ENCODE data around the gene TWNK.

The TWNK gene

DNA sequence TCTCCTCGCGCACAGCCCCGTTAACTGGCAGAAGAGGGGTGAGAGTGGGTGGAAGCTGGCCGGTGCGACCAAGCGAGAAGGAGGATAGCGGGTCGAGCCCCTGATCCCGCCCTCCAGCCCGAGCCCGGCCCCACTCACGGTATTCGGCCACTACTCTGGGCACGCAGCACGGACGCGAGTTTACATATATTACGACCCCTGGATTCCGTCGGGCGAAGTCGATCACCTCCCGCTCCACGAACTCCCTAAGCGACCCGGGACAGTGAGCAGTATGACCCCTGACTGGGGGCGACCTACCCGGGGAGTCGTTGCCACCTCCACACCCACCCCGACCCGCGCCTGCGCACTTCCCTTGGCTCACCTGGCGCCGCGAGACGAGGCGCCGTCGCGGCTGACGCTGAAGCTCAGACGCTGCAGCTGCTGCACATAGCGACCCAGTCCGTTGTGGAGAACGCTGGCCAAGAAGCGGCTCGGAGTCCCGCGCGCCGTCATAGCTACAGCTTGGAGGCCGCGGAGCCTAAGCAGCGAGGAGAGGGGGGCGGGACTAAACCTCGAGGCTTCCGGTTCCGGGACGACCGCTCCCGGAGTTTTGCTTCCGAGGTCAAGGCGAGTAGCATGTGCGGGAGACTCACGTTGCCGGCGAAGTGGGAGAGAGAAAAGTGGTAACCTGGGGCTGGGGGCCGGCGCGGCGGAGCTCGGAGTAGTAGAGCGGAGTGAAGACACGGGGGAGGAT lies at the start of gene TWNK, which contains the start of gene MRPL43:
TSS of gene TWNK (plus strand) at position 592 of the 733 bp plus-strand sequence. CDS start 668 bp downstream, outside the sequence.
TSS of gene MRPL43 (minus strand) at position 546 of the 733 bp plus-strand sequence. CDS start at position 492, 54 bp downstream.
- peak; percentile 38 to 70 for DNase-seq

DNA sequence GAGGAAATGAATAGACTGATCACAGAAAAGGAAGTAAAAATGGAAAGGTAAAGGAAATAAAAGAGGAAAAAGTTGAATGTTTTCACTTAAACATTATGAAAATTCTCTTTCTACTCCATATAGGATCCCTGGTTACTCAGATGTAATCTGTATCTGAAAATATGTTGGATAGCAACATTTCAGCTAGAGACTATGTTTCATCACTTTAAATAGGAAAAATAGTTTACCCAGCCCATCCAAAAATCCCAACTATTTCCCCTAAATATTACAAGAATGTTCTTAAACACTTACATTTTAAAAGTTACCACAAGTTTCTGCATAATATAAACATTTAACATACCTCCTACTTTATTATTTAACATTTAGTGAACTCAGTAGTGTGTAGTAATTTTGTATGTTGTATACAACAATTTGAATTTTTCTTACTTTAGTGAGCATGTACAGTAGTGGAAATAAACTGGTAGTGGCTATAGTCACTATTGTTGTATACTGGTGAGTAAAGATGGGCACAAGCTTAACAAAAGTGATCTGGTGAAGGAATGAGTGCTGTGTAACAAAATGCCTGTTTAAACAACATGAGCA lies 47.5 kb upstream of the TWNK start:
- no peak for DNase-seq

DNA sequence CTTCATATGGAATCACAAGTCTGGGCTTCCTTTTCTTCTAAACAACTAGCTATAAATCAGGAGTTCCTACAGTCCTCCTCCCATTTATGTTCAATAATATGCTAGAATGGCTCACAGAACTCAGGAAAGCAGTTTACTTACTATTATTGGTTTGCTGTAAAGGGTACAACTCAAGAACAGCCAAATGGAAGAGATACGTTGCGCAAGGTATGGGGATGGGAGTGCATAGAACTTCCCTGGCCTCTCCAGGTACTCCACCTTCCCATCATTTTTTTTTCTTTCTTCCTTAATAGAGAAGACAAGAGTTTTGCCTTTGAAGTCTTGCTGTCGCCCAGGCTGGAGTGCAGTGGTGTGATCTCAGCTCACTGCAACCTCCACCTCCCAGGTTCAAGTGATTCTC lies 45.1 kb upstream of the TWNK start:
- DNase-seq: no peak

DNA sequence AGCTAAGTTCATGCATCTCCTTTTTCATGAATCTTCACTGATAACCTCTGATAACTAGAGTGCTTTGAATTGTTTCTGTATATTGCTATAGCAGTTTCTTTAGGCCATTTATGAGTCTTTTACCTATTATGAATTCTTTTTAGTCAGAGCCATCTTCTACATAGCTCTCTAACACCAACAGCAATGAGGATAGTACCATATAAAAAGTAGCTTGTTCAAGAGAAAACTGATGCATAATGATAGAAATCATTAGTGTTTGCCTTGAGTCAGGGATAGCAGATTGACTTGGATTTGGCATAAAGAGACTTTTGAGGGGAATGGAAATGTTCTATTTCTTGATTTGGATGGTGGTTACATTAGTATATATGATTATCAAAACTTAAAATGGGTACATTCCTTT lies 43.8 kb upstream of the TWNK start:
- no peak for DNase-seq

DNA sequence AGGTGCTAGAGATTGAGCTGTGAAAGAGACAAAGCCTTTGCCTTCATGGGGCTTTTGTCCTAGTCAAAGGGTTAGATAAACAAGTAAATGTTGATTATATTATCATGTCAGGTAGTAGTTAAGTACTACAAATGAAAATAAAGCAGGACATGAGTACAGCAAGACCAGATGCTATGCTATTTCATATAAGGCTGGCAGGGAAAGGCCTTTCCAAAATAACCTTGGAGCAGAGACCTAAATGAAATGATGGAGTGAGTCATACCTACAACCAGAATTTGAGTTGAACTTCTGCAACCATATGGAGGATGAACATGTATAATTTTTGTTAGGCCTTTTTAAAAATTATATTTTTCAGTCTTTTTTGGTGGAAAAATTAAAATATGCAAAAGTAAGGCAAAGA lies 41.6 kb upstream of the TWNK start:
- DNase-seq: no peak

DNA sequence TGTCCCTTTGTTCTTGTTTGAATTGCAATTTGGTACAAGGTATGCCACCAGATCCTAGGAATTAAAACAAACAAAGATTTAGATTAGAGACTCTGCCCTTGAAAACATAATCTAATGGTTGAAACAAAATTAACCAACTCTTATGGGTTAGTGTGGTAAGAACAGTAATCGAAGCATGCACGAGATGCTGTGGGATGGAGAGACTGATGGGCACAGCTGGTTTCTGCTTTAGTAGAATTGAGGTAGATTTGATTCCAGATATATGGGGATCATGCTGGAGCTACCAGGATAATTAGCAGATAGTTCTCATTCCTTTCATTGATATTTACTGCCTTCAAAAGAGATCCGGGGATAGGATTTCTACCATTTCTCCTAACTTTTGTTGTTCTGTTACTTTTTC lies 38.4 kb upstream of the TWNK start:
- no peak for DNase-seq

DNA sequence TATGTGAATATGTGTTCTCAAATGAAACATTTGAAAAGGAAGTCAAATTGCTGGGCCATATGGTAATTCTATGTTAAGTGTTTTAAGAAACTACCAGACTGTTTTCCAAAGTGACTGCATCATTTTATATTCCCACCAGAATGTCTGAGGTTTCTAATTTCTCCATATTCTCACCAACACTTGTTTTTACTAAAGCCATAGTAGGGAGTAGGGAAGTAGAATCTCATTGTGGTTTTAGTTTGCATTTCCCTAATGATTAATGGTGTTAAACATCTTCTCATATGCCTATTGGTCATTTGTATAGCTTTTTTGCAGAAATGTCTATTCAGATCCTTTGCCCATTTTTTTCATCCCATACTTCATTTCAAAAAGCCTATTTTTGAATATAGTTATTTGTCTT lies 27.1 kb upstream of the TWNK start:
- no peak for DNase-seq

DNA sequence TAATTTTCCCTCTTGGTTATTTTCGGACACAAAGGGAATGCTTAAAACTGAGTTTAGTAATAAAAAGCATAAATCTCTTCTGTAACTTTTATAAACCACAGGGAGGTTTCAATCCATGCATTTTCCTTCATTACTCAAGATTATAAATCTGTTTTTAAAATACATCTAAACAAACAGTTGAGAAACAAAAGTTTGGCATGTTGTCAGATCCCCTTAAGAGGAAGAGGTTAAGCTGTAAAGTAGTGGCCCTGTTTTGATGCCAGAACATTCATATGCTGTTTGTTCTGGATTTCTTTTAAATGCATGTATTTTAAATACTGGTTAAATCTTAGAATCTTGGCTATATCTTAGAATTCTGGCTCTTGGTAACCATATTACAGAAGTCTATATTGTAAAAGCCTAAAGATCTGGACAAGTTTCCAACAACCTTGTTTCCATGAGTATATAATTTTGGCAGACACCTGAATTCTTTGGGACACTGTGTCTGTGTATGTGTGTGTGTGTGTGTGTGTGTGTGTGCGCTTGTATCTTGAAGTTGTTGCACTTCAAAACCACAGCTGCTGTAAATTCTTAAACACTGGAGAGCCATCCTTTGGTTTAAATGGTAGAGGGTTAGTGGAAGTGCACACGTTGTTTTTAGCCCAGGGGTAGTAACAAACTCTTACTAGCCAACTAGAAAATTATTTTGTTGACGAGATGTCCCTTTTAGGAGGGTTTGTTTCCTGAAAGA lies 24.8 kb upstream of the TWNK start:
- no peak for DNase-seq

DNA sequence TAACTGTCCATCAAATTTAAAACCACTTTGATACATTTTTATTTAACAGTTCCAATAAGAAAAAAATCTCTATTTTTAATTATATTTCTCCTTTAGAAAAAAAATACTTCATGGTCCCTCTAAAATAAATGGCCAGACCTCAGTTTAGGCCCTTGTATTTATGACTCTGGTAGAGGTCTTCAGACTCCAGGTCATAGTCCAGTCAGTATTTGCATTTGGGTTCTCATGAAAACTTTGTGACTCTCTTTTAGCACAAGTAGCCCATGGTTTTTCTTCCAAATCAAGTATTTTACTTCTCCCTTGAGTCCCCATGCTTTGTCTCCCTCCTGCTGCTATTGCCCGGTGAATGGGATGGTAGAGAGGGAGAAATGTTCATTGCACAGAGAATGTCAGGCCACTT lies 23.5 kb upstream of the TWNK start:
- no peak for DNase-seq

DNA sequence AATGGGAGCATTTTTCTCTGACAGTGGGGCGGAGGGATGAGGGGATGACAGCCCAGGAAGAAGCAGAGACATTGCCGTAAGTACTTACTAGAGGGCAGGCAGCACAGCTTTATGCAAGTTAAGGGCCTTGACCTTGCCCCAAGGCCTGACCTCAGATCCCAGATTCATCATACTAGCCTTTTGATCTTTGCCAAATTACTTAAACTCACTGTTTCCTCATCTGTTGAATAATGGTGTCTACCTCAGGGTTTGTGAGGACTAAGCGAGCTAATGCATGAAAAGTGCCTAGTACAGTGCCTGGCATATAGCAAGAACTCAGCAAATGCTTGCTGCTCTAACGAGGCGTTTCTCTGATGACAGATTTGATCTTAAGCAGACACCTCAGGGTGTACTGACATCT lies 21.5 kb upstream of the TWNK start:
- DNase-seq: no peak

DNA sequence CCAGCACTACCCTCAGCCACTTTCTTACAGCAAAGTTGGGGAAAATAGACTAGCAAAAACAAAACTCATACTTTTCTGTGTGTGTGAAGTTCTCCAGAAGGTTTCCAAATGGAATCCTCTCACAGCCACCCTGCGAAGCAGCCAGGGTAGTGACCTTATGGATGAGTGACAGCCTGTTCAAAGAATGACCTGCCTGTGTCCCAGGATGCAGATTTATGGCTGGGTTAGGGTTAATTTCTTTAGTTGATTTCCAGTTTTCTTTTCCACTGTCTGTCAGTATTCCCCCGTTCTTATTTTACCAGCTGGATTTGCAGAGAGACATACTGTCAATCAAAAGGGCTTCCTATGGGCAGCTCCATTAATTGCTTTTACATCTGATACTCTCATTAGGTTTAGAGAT lies 20.5 kb upstream of the TWNK start:
- DNase-seq: no peak

DNA sequence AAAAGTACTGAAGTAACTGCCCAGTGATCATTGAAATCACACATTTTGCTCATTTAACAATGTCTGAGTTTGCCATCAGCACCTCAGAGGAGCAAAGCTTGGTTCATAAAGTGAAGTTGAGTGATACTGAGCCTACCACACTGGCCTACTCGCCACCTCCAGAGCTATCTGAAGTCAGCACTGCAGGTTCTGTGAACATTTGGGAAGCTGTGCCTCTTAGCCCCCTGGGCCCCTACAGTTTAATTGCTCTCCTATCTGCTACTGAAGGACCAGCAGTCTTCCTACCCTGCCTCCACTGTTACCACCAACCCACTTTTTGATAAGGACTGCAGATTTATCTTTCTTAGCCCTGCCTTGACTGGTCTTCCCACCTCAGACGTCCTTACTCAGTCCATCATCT lies 20.0 kb upstream of the TWNK start:
- DNase-seq: no peak

DNA sequence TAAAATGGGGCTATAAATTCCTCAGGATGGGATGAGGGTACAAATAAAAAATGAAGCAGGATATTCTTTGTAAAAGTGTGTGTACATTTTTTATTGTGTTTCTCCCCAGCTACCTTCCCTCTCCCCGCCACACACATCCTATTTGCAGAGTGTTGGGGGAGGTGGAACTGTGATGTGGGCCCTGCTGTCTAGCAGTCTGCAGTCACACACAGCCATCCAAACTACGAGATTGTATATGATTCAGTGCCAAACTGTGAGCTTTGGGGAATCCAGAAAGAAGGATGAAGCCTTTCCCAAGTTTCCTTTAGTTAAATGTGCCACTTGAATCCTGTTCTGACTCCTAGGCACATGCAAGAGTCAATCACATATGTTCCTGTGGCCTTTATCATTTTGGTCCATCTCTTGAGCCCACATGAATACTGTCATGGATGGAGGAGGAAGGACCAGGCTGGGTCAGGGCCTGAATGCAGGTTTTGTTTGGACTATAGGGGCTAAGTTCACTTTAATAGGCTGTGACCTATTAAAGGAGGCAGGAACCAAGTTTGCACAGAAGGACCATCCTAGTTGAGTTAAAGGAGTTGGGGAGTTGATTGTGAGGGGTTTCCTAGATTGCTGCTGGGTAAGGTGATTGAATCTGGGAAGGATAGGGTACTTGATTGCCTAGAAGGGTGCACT lies 19.1 kb upstream of the TWNK start:
- DNase-seq: no peak

DNA sequence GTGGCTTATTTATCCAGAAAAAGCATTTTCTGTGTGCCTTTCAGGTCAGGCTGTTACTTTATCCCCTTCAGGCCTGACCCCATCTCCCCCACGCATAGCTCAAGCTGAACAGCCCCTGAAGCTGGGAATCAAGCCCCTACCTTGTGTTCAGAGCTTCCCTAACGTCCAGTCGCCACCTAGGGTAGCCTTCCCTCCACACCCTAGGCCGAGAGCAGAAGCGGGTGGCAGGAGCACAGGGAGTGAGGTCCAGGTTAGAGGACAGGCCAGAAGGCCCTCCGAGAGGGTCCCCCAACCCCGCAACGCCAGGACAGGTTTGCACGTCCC lies 18.5 kb upstream of the TWNK start:
- DNase-seq: no peak

DNA sequence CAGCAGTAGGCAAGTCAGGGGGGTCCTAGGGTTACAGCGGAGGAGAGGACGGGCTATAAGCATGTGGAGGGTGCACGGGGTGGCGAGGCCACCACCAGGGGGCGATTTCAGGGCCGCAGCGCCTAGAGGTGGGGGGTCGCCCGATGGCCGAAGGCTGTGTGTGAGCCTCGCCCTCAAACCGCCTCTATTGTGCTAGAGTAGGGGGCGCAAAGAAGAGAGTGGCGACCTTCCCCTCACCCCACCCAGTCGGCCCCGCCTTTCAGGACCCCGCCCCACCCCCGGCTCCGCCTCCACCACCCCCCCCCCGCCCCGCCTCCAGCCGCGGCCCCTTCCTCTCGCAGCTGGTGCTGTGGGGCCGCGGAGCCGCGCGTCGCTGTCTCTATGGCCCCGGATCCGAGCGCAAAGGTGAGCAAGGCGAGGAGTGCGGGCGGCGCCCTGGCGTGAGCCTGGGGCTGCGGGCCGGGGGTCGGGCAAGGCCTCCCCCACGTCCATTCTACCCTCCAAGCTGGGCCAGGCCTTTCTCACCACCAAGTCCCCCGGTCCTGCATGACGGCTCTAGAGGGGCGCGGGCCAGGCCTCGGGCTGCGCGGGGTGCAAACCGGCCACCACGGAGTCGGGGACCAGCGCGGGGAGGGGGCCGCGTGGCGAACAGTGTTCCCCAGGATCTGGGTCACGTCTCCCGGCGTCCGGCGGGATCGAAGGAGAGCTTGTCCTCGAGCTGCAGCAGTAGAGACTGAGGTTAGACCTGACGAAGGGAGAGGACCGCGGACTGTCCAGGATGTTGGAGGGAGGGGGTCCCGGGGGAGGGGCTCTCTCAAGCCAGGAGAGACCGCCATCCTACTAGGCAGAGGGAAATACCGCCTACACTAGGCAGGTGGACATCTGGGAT lies 17.9 kb upstream of the TWNK start, which contains the start of gene SEMA4G:
TSS of gene SEMA4G (plus strand) at position 318 of the 889 bp plus-strand sequence. CDS start 3,409 bp downstream, outside the sequence.
- no peak for DNase-seq

DNA sequence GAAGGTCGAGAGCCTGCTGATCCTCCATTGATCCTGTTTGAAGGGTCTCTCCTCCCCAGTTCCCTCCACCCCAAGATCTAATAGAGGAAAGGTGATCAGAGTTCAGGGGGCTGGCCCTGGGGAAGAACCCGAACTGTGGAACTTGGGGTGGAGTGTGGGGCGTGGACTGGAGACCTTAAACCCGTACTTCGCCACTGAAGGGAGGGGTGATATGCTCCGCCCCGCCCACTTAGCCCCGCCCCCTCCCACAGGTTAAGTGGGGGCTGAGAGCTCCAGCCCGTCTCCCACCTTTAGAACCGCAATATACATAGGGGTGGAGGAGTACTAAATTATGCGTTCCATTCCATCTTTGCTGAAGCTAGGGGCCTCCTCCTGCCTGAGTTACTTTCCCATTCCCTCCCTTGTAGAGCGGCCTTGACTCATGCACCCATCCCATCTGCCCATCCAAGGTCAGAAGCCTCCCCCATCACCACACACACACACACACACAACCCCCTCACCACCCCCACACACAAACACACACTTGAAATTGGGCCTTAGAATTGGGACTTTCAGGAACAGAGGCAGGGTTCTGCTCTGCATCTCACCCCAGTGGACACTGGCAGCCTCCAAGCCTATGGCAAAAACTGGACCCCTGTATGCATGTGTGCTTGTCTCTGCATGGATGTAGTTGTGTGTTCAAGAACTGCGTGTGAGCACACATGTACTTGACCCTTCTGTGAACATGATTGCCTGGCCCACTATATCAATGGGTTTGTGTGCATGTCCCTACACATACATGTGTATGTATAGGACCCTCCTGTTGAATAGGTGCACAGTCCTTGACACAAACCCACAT lies 17.0 kb upstream of the TWNK start:
- DNase-seq: no peak

DNA sequence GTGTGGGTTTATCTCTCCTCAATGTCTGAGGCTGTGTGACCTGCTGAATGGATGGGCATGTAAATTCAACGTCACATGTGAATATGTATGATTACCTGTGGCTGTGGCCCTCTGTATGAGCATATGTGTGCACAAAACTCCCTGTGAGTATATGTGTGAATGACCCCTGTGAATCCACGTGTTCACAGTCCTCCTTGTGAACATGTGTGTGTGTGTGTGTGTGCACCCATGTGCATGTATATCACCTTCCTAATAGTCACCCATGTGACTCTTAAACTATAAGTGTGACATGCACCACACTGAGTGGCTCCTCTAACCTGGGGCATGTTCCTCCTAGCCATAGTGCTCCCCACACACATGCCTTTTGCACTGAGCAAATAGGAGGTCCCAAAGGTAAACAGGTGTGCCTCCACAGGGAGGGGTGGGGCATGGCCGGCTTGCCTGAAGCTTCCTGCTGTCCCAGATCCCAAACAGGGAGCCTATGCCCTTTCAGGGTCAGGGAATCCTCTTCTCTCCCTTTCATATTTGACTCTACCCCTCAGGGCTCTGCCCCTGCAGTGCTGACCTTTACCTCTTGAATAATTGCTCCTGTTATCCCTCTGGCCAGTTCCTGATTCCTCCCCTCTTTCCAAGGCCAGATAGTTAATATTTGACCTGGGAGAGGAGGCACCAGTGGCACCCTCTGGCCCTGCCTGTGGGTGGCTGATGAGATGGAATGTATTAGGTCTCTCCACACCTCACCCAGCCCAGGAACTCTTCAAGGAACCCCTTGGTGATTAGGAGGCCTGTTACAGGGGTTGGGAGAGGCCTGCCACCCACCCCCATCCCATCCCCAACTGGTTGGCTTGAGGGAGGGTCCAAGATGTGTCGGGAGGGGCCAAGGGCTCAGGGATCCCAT lies 16.2 kb upstream of the TWNK start:
- DNase-seq: no peak

DNA sequence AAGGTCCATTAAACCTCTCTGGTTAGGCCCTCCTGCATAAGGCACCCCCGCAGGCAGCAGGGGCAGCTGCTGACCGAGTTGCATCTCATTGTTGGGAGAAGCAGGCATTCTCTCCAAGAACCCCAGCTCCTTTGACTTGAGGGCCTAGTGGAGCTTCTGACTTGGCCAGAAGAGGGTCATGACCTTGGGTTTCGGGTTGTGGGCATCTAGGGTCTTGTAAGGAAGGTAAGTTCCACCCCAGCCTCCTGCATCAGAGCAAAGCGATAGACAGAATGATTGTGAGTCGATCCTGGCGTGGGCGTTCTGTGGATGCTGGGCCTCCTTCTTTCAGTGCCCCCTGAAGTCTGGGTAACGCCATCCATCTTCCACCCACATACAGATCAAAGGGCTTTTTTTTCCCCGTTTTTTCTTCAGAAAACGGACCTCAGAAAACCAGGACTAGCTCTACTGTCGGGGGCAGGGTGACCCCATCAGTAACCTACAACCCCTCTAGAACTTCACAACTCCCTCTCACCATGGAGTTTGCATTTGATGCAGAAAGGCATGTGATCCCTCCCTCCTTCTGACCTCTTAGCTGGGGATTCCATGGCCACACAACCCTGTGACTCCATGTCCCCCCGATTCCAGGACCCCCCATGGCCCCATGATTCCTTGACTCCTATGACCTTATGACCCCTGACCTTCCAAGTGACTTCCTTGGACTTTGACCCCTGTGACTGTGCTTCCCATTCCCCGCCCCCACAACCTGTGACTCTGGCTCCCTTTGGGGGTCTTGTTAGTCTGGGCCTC lies 15.0 kb upstream of the TWNK start:
- no peak for DNase-seq

DNA sequence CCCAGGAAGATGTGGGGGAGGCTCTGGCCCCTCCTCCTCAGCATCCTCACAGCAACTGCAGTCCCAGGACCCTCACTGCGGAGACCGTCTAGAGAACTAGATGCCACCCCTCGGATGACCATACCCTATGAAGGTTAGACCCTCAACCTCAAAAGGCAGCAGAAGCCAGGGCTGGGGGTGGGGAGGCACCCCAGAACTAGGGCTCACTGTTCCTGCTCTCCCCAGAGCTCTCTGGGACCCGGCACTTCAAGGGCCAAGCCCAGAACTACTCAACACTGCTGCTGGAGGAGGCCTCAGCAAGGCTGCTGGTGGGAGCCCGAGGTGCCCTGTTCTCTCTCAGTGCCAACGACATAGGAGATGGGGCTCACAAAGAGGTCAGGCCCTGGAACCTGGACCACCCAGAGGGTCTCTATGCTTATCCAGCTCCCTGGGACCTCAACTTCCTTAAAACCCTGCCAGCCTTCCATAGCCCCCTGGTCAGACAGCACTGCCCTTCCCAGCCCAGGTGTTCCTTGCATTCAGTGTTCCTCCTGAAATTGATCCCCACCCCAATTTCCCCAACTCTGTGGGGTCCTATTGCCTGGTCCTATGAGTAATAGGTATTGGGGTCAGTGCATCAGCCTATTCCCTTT lies 14.3 kb upstream of the TWNK start:
- DNase-seq: no peak
